Endodermal cell (in vitro differentiated cells): ENCODE data around the gene ZP1. TPM values are rescaled to one million over a fixed set of nuclear protein-coding genes. Genes with fewer than 3 reads are reported as not detected.
A peak's percentile ranks its signal among the peaks of the same experiment; 100 is the strongest.

ENCODE experiments used
- DNase-seq: peaks from one replicate; pipeline ENCODE4 v3.0.0-alpha.2; 2017
- H3K27ac ChIP-seq: 2 replicates; pipeline ENCODE4 v1.5.1; 2013; ENCODE audit warnings: mild to moderate bottlenecking, low read depth, low read length, moderate library complexity
- H3K27me3 ChIP-seq: 2 replicates; pipeline ENCODE4 v1.6.1; 2013; ENCODE audit warnings: mild to moderate bottlenecking, low read length, moderate library complexity; ENCODE audit not compliant: insufficient read depth, control insufficient read depth, poor library complexity, severe bottlenecking
- H3K36me3 ChIP-seq: 2 replicates; pipeline ENCODE4 v1.7.0; 2013; ENCODE audit warnings: mild to moderate bottlenecking, low read length, moderate library complexity; ENCODE audit not compliant: control insufficient read depth, insufficient read depth
- H3K4me1 ChIP-seq: one replicate; pipeline ENCODE4 v1.7.0; 2013; ENCODE audit warnings: low read length; ENCODE audit not compliant: control insufficient read depth, insufficient read depth
- H3K4me3 ChIP-seq: 2 replicates; pipeline ENCODE4 v1.5.1; 2013; ENCODE audit warnings: mild to moderate bottlenecking, low read length, moderate library complexity
- H3K9ac ChIP-seq: 2 replicates; pipeline ENCODE4 v1.6.1; 2013; ENCODE audit warnings: mild to moderate bottlenecking, low read length, moderate library complexity; ENCODE audit not compliant: poor library complexity, severe bottlenecking; ENCODE audit errors: extremely low read depth
- H3K9me3 ChIP-seq: 2 replicates; pipeline ENCODE4 v1.6.1; 2013; ENCODE audit warnings: mild to moderate bottlenecking, low read length, moderate library complexity; ENCODE audit not compliant: control insufficient read depth
- H3K27ac Mint-ChIP-seq: 2 replicates; pipeline ENCODE4 v1.8.0; 2020; ENCODE audit warnings: mixed read lengths
- H3K27me3 Mint-ChIP-seq: 2 replicates; pipeline ENCODE4 v1.8.0; 2021; ENCODE audit warnings: mild to moderate bottlenecking, mixed read lengths; ENCODE audit not compliant: insufficient read depth
- H3K36me3 Mint-ChIP-seq: 2 replicates; pipeline ENCODE4 v1.8.0; 2020; ENCODE audit warnings: low read depth, mixed read lengths
- H3K4me1 Mint-ChIP-seq: 2 replicates; pipeline ENCODE4 v1.8.0; 2020; ENCODE audit warnings: mixed read lengths
- H3K4me3 Mint-ChIP-seq: 2 replicates; pipeline ENCODE4 v1.8.0; 2020; ENCODE audit warnings: mild to moderate bottlenecking, moderate library complexity, mixed read lengths
- H3K9me3 Mint-ChIP-seq: 2 replicates; pipeline ENCODE4 v1.8.0; 2020; ENCODE audit warnings: mild to moderate bottlenecking, mixed read lengths
- CTCF ChIP-seq: fragments of 200-600 bp; sonication (generic); conservative IDR thresholded peaks from 2 replicates; pipeline ENCODE4 v1.5.0; 2021; ENCODE audit warnings: antibody characterized with exemption, mild to moderate bottlenecking
- WGBS, 2 experiments: methylation state at CpG; one replicate each; pipeline versions ENCODE4 v1.1.5 to v1.1.7; 2013; ENCODE audit warnings: missing lambda C conversion rate in 2 of 2, mixed read lengths in 1 of 2; ENCODE audit not compliant: insufficient coverage in 1 of 2, insufficient read length in 1 of 2; 5-methylcytosine and 5-hydroxymethylcytosine counted together
- total RNA-seq, 2 donors: library from RNA; stranded (reverse); fragmentation: NEBNext Ultra II Directional in 1 of 2; extraction: Animal tissue kit (Norgen Biotek cat#: 25700) in 1 of 2; gene quantifications; 2 replicates in 1 of 2; 3 replicates in 1 of 2; pipeline ENCODE4 v1.2.1, GENCODE V29; 2021

Gene ZP1
- total RNA-seq, 2 donors from 2014 or later: not detected

- no peak for TF ChIP-seq CTCF
- H3K36me3 Mint-ChIP-seq: peaks cover 2% of the 10 kb centered on the region
- peak; percentile 96 for DNase-seq
- H3K9ac ChIP-seq: peak within 1 kb of the TSS; percentile 78
- peaks cover 12% of the 10 kb centered on the region for H3K4me1 ChIP-seq
- H3K36me3 ChIP-seq: no peaks in the 10 kb centered on the region
- H3K4me3 Mint-ChIP-seq: peak within 1 kb of the TSS; percentile 84
- no peaks in the 10 kb centered on the region for H3K9me3 Mint-ChIP-seq
- H3K27me3 ChIP-seq: peaks cover 11% of the 10 kb centered on the region
- peaks cover 35% of the 10 kb centered on the region for H3K27me3 Mint-ChIP-seq
- H3K27ac ChIP-seq: peak within 1 kb of the TSS; percentile 81
- peak within 1 kb of the TSS; percentile 92 for H3K4me3 ChIP-seq
- peak within 1 kb of the TSS; percentile 92 for H3K27ac Mint-ChIP-seq
- 0% methylated on average over 21 to 70 of the region's 70 CpGs for WGBS, 2 experiments
- H3K9me3 ChIP-seq: no peaks in the 10 kb centered on the region
- peaks cover 43% of the 10 kb centered on the region for H3K4me1 Mint-ChIP-seq
Observed at GRCh38 chr11:60913793-60914632, 46.7 kb downstream of the ZP1 start, which contains the start of gene TMEM109. Gene TMEM109, plus strand, starts transcription at chr11:60914158. Its CDS starts 5,536 bp downstream, at chr11:60919694.

DNA sequence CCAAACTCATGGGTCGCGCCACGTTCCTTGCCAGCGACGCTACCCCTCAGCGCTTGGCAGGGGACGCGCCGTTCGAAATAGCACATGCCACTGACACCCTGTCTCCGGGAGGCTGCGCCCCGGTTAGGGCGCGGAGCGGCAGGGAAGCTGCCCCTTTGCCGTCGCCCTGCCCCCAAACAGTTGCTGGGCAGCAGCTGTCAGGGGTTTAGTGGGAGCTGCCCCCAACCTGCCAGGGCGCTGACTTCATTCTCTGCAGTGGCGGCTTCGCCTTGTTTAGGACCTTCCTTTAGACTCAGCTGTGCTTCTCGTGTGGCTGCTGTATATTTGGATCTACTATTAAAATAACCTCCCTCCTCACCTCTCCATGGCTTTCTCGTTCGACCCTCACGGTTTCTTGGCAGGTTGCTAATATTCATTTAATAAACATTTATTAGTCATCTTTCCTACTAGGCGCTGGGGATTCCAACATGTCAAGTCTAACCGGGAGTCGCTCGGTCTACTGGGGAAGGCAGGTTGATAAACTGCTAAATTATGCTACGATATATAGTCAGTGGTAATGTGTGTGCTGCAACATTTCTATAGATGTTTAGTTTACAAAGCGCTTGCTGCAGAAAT is 47.4 kb downstream of the ZP1 start:
- H3K4me3 ChIP-seq: peak overlapping the region; percentile 92
- whole genome bisulfite sequencing, 2 experiments: 1 to 3% methylated on average over 25 to 31 of the region's 31 CpGs
- peak overlapping the region; percentile 48 for H3K27ac Mint-ChIP-seq
- H3K36me3 Mint-ChIP-seq: peaks cover 6% of the 10 kb centered on the region
- no peaks in the 10 kb centered on the region for H3K9me3 Mint-ChIP-seq
- H3K27me3 ChIP-seq: peaks cover 8% of the 10 kb centered on the region
- peaks cover 12% of the 10 kb centered on the region for H3K4me1 ChIP-seq
- H3K4me3 Mint-ChIP-seq: peak overlapping the region; percentile 84
- peak overlapping the region; percentile 81 for H3K27ac ChIP-seq
- peak overlapping the region; percentile 78 for H3K9ac ChIP-seq
- peaks cover 5% of the 10 kb centered on the region for H3K36me3 ChIP-seq
- H3K27me3 Mint-ChIP-seq: peaks cover 28% of the 10 kb centered on the region
- no peaks in the 10 kb centered on the region for H3K9me3 ChIP-seq
- no peak for TF ChIP-seq CTCF
- H3K4me1 Mint-ChIP-seq: peaks cover 49% of the 10 kb centered on the region
- peak; percentile 74 for DNase-seq

GRCh38 chr11:60915248-60915914 is 48.0 kb downstream of the ZP1 start:
- Histone ChIP-seq H3K27ac (peak overlapping the region; percentile 56), H3K36me3 (peaks cover 11% of the 10 kb centered on the region), H3K4me1 (peaks cover 12% of the 10 kb centered on the region), H3K4me3 (peak overlapping the region; percentile 92), H3K27me3 (peaks cover 1% of the 10 kb centered on the region), H3K9me3 (no peaks in the 10 kb centered on the region), H3K9ac (peak overlapping the region; percentile 78)
- H3K27me3 Mint-ChIP-seq: peaks cover 21% of the 10 kb centered on the region
- TF ChIP-seq CTCF: peak; percentile 55
- H3K4me1 Mint-ChIP-seq: peaks cover 49% of the 10 kb centered on the region
- H3K36me3 Mint-ChIP-seq: peaks cover 12% of the 10 kb centered on the region
- H3K9me3 Mint-ChIP-seq: no peaks in the 10 kb centered on the region
- WGBS, 2 experiments: 10 to 11% methylated on average over 15 of the region's 17 CpGs
- H3K27ac Mint-ChIP-seq: peak overlapping the region; percentile 88
- peak overlapping the region; percentile 84 for H3K4me3 Mint-ChIP-seq
- DNase-seq: peak; percentile 88
